Fibroblast of the aortic adventitia (primary cell): ENCODE results near the gene KRT4. TPM values are rescaled to one million over a fixed set of nuclear protein-coding genes. Genes with fewer than 3 reads are reported as not detected.

Experiments
- DNase-seq: peaks from one replicate; pipeline ENCODE4 v3.0.0-alpha.2; 2010; ENCODE audit warnings: low read depth
- H3K4me3 ChIP-seq: 2 replicates; pipeline ENCODE4 v1.5.1; 2011; ENCODE audit warnings: low read depth, mild to moderate bottlenecking, control low read depth, low read length, moderate library complexity
- total RNA-seq: library from RNA; depleted of rRNA; stranded (reverse); fragments of >200 nt; gene quantifications from 2 replicates; pipeline ENCODE4 v1.2.3, GENCODE V29; 2012; ENCODE audit warnings: low replicate concordance
- TF ChIP-seq, protein P1 (sequence below): IDR thresholded peaks from 2 replicates; pipeline ENCODE4 v1.5.1; 2011; ENCODE audit warnings: mild to moderate bottlenecking, low read length, control low read depth, inconsistent platforms; ENCODE audit not compliant: insufficient read depth

The KRT4 gene
- total RNA-seq, 1 donor = not detected

DNA sequence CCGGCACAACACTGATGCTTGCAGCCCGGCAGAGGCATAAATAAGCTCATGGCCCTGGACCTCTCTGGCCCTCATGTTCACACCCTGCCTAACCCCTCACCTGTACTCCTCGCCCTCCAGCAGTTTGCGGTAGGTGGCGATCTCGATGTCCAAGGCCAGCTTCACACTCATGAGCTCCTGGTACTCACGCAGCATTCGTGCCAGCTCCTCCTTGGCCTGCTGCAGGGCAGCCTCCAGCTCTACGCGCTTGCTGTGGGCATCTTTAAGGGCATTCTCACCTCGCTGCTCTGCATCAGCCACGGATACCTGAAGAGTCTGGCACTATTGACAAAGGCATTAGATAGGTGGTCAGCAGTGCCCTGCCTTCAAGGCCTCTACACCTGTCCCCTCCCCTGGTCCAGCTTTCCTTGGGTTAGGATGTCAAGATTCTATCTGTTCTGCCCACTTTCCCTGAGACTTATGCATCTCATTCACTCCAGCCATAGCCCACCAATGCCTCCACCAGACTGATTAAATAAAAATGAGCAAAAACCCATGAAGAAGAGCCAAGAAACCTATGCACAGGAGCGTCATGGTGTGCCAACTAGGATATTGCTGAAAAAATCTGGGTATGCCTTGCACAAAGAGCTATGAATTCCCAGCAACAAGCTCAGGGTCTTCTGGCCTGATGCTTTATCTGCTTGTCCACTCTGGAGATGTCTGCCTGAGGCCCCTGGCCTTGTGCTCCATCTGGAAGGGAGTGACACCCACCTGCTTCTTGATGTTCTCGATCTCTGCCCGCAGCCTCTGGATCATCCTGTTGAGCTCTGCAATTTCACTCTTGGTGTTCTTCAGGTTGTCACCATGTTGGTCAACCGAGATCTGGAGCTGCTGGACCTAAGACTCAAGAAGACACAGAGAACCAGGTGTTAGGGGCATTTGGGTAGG, 6.1 kb downstream of the KRT4 start:
- no peak overlapping the region for H3K4me3 ChIP-seq
- TF ChIP-seq, protein P1, sequence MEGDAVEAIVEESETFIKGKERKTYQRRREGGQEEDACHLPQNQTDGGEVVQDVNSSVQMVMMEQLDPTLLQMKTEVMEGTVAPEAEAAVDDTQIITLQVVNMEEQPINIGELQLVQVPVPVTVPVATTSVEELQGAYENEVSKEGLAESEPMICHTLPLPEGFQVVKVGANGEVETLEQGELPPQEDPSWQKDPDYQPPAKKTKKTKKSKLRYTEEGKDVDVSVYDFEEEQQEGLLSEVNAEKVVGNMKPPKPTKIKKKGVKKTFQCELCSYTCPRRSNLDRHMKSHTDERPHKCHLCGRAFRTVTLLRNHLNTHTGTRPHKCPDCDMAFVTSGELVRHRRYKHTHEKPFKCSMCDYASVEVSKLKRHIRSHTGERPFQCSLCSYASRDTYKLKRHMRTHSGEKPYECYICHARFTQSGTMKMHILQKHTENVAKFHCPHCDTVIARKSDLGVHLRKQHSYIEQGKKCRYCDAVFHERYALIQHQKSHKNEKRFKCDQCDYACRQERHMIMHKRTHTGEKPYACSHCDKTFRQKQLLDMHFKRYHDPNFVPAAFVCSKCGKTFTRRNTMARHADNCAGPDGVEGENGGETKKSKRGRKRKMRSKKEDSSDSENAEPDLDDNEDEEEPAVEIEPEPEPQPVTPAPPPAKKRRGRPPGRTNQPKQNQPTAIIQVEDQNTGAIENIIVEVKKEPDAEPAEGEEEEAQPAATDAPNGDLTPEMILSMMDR = no peak
- DNase-seq = no peak

DNA sequence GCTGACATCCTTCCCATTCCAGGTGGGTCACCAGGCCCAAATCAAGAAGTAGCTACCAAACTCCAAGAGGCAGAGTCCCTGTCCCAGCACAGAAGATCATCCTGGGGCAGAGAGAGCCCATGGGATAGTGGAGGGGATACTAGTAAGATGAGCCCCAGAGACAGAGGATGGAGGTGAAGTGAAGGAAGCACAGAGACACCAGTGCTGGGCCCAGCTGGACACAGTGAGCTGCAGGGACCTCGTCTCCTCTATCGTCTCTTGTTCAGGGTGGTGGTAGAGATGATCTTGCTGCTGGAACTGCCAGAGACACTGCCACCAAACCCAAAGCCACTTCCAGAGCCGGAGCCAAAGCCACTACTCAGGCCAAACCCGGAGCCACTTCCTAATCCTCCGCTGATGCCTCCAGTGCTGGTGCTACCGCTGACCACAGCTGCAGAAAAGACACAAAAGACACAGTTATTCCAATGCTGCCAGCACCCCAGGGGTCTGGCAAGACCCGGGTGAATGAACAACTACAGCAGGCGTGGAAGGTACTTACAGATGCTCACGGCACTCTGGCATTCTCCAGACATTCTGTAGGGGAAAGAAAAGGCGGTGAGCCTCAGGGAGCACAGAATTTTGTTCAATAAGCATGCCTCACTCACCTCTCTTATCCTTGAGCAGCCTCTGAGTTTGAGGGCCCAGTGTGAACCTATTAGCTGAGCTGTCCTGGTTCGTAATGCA, 6.9 kb downstream of the KRT4 start:
- no peak for DNase-seq
- H3K4me3 ChIP-seq = no peak overlapping the region
- TF ChIP-seq, protein P1 = no peak

DNA sequence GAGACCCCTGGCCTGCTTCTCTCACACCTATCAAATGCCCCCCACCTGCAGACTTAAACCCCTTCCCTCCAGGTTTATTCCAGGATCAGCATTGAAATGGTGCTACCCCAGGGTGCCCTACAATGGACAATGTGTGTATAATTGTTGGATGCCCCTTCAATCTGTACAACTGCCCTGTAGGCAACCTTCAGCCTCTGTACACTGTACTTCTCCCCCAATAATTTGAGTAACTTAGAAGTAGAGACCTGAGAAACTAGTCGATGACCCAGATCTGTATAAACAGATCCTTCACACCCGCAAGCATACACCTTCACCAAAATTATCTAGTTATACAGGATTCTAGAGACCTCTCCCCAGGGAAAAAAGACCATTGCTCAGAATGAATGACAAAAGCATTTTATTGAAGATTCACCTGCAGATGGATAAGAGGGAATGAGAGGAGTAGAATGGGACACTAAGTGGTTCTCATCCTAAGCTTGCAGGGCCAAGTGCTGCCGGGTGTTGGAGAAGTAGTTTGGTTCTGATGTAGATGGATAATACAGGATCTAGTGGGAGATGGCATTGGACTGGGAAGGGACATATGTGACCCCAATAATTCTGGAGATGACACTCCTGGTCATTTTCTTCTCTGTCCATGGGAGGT, 7.6 kb downstream of the KRT4 start:
- TF ChIP-seq, protein P1 = no peak
- no peak for DNase-seq
- no peak overlapping the region for H3K4me3 ChIP-seq

DNA sequence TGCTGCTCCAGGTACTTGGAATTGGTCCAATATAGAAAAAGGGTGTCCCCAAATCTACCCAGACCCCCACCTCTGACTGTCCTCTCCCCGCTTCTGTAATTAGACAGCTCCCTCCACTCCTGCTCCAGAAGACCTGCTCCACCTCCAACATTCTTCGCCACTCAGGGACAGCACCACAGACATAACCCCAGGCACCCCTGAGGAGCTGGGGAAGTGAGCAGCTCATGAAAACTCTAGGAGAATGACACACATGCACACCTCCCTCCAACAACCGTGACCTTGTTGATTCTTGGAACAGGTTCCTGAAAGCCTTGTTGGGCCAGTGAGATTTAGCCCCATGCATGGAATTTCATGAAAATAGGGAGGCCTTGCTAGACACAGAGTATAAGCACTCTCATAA, 8.2 kb downstream of the KRT4 start:
- no peak for DNase-seq
- TF ChIP-seq, protein P1 = no peak

DNA sequence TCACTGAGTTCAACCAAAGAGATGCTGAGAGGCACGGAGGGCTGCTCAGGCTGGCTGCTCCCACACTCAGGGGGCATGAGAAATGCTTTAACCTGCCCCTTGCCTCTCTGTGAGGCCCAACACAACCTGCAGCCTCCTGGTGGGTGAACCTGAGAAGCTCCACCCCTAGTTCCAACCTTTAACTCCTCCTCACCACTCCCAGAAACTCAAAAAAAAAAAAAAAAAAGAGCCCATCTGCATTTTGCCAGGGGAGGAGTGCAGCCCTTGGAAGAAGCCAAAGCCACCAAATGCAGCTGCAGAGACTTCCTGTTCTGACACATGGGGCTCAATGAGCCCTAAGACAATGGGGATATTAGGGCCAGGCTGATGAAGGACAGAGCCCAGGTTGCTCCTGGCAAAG, 8.9 kb downstream of the KRT4 start:
- TF ChIP-seq, protein P1 = no peak
- no peak overlapping the region for H3K4me3 ChIP-seq
- DNase-seq = no peak

More for the DNA sequence above, 8.2 kb downstream of the KRT4 start:
- H3K4me3 ChIP-seq = no peak overlapping the region

DNA sequence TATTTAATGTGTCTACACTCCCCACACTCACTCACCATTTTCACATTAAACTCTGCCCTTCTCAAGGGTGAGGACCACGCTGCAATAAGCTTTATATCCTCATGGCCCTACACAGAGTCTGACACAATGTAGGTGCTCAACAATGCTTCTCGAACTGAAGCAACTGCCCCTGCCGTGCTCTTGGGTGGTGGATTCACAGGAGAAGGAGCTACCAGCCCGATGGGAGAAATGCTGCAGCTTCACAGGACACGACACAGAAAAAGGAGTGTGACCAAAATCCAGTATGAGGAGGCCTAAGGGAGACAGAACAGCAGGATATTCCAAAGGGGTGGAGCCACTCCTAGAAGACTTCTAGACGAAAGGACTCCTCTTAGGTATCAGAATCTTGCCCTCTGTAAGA, 11.5 kb downstream of the KRT4 start:
- TF ChIP-seq, protein P1 = no peak
- no peak overlapping the region for H3K4me3 ChIP-seq
- DNase-seq = no peak
